Measurements from ENCODE around the gene FAM169A. TPM values are rescaled to one million over a fixed set of nuclear protein-coding genes. Genes with fewer than 3 reads are reported as not detected.

Gene FAM169A
- total and polyA plus RNA-seq, 8 donors, result under 0.01 to 11.2 (median 0.35) TPM; not detected in 1

DNA sequence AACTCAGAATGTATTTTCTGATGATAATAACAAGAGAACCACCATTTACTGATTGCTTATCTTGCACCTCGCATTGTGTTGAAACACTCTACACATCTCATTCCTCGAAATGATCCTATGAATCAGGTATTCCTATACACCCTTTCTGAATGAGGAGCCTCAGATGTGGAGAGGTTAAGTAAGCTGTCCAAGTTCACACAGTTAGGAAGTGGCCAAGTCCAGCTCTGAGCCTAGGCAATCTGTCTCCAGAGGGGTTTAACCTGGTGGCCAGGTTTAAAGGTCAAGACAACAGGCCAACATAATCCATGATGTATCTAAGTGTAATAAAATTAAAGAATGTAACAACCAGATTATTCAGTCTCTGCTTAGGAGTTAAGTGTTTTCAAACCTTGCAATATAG lies 12.9 kb downstream of the FAM169A start:
- Histone ChIP-seq H3K27ac (no peak overlapping the region), H3K9me3 (peaks cover 0 to 6% (median 0%) of the 10 kb centered on the region in 4 donors), H3K4me1 (no peaks in the 10 kb centered on the region), H3K4me3 (no peak overlapping the region), H3K36me3 (no peaks in the 10 kb centered on the region), H3K27me3 (no peaks in the 10 kb centered on the region)
- DNase-seq, result no peak
- intact Hi-C loops (cut with DNase I; ENCODE audit: low total_unique reads), result no loop called here
- WGBS, 5 donors, result 74 to 87% (median 76%) methylated on average over 2 of the region's 2 CpGs
- TF ChIP-seq POLR2AphosphoS5 (IDR thresholded peaks at IDR 0.05), result no peak
- no peak for TF ChIP-seq EP300 (IDR thresholded peaks at IDR 0.05)
- no peak for TF ChIP-seq POLR2A (IDR thresholded peaks at IDR 0.05)
- TF ChIP-seq, protein P1, sequence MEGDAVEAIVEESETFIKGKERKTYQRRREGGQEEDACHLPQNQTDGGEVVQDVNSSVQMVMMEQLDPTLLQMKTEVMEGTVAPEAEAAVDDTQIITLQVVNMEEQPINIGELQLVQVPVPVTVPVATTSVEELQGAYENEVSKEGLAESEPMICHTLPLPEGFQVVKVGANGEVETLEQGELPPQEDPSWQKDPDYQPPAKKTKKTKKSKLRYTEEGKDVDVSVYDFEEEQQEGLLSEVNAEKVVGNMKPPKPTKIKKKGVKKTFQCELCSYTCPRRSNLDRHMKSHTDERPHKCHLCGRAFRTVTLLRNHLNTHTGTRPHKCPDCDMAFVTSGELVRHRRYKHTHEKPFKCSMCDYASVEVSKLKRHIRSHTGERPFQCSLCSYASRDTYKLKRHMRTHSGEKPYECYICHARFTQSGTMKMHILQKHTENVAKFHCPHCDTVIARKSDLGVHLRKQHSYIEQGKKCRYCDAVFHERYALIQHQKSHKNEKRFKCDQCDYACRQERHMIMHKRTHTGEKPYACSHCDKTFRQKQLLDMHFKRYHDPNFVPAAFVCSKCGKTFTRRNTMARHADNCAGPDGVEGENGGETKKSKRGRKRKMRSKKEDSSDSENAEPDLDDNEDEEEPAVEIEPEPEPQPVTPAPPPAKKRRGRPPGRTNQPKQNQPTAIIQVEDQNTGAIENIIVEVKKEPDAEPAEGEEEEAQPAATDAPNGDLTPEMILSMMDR (IDR thresholded peaks at IDR 0.05), result no peak

DNA sequence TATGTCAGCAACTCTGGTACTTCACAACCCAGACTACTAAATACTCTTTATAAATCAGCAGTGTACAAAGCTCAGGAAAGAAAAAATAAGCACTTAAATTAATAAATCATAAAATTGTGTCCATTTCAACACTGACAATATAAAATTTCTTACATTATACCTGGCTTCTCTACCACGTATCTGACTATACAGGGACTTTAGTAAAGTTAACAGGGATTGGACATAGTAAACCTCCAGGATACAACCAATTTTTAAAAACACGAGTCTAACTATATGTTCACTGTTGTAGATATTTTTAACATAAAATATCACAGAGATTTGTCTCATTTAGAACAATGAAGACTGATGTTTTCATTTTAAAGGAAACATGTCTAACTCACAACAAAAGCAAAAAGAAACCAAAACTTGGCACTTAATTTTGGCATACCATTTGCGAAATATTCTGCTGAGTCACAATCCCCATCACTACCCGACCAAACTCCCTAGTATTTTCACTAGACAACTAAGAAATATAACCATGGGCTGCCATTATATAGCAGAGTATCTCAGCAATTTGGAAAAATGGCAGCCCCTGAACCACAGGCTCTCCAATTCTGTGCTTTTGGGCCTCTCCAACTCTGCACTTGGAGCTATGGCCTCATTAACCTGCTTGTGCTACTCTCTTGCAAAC lies 14.4 kb downstream of the FAM169A start:
- Histone ChIP-seq H3K27ac (no peak overlapping the region), H3K9me3 (peaks cover 0 to 6% (median 0%) of the 10 kb centered on the region in 4 donors), H3K36me3 (no peaks in the 10 kb centered on the region), H3K4me1 (no peaks in the 10 kb centered on the region), H3K4me3 (no peak overlapping the region), H3K27me3 (no peaks in the 10 kb centered on the region)
- no peak for DNase-seq
- TF ChIP-seq POLR2AphosphoS5 (IDR thresholded peaks at IDR 0.05), result no peak
- no peak for TF ChIP-seq EP300 (IDR thresholded peaks at IDR 0.05)
- WGBS, 5 donors, result 58 to 69% (median 66%) methylated on average over 4 of the region's 4 CpGs
- intact Hi-C loops (cut with DNase I; ENCODE audit: low total_unique reads), result no loop called here

DNA sequence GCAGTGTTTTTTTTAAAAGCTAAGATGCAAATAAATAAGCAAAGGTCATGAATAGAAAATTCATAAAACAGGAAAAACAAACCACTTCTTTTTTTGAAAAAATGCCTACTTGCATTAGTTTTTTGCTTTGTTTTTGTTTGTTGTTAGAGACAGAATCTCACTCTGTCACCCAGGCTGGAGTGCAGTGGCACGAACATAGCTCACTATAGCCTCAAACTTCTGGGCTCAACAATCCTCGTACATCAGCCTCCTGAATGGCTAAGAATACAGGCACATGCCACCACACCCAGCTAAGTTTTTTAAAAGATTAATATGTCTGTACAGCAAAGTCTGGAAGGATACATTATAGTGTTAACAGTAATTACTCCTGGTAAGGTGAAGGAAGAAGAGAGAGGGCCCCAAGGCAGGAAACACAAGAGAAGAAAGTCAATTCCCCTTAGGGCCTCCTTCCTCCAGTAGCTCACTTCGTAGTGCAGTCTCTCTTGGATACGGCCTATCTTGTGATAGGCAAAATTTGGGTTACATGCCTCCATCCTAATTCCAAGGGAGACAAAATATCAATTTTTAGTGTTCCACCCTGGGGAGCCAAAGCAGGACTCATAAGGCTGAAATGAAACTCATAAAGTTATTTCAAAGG lies 15.3 kb downstream of the FAM169A start:
- Histone ChIP-seq H3K36me3 (no peaks in the 10 kb centered on the region), H3K9me3 (peaks cover 0 to 4% (median 0%) of the 10 kb centered on the region in 4 donors), H3K27ac (no peak overlapping the region), H3K4me1 (no peaks in the 10 kb centered on the region), H3K4me3 (no peak overlapping the region), H3K27me3 (no peaks in the 10 kb centered on the region)
- intact Hi-C loops (cut with DNase I; ENCODE audit: low total_unique reads), result no loop called here
- WGBS, 5 donors, result 76 to 92% (median 83%) methylated on average over 4 of the region's 4 CpGs
- TF ChIP-seq POLR2A (IDR thresholded peaks at IDR 0.05) (no peak), EP300 (IDR thresholded peaks at IDR 0.05) (no peak), POLR2AphosphoS5 (IDR thresholded peaks at IDR 0.05) (no peak)
- TF ChIP-seq, protein P1 (IDR thresholded peaks at IDR 0.05), result no peak
- DNase-seq, result no peak

DNA sequence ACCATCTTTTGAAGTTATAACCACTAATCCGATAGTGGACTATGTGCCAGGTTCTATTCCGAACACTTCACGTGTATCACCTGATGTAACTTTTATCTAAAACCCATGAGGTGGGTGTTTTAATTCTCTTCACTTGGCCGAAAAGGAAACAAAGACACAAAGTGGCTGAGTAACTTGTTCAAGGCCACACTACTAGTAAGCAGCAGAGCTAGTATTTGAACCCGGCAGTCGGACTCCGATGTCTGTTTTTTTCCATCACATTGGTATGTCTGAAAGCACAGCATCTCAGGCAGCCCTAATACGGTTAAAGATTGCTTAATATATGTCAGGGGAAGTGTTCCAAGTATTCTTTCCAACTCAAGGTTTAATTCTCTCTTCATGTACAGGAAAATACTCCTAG lies 16.2 kb downstream of the FAM169A start:
- intact Hi-C loops (cut with DNase I; ENCODE audit: low total_unique reads), result no loop called here
- H3K4me3 ChIP-seq, result no peak overlapping the region
- no peak overlapping the region for H3K27ac ChIP-seq
- no peaks in the 10 kb centered on the region for H3K36me3 ChIP-seq
- DNase-seq, result no peak
- no peaks in the 10 kb centered on the region for H3K4me1 ChIP-seq
- no peaks in the 10 kb centered on the region for H3K27me3 ChIP-seq
- H3K9me3 ChIP-seq, result no peaks in the 10 kb centered on the region
- 86 to 92% (median 89%) methylated on average over 8 of the region's 8 CpGs for WGBS, 5 donors
- TF ChIP-seq POLR2A (IDR thresholded peaks at IDR 0.05), result no peak
- no peak for TF ChIP-seq POLR2AphosphoS5 (IDR thresholded peaks at IDR 0.05)
- TF ChIP-seq, protein P1 (IDR thresholded peaks at IDR 0.05), result no peak
- TF ChIP-seq EP300 (IDR thresholded peaks at IDR 0.05), result no peak

DNA sequence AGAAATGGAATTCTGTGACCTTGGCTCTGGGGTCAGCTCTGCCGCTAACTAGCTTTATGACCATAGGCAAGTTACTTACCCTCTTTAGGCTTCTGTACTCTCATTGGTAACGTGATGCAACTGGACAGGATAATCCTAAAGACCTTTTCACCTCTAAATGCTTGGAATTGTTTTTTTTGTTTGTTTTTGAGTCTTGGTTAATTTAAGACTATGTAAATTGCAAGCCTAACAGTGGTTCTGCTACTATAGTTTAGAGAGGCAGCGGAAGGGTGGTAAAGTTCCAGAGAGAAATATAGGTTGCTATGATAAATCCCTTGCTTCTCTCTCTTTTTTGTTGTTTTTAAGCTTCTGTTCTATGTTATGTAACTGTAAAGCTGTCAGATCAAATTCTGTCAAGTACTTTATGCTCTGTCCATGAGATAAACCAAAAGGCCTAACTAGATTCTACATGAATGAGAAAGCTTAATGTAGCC lies 17.6 kb downstream of the FAM169A start:
- TF ChIP-seq POLR2AphosphoS5 (IDR thresholded peaks at IDR 0.05), result no peak
- TF ChIP-seq EP300 (IDR thresholded peaks at IDR 0.05), result no peak
- no peak for TF ChIP-seq POLR2A (IDR thresholded peaks at IDR 0.05)
- TF ChIP-seq, protein P1 (IDR thresholded peaks at IDR 0.05), result no peak
- no peaks in the 10 kb centered on the region for H3K9me3 ChIP-seq
- no peaks in the 10 kb centered on the region for H3K27me3 ChIP-seq
- 88 to 97% (median 92%) methylated on average over 3 of the region's 3 CpGs for WGBS, 5 donors
- H3K4me1 ChIP-seq, result no peaks in the 10 kb centered on the region
- no peaks in the 10 kb centered on the region for H3K36me3 ChIP-seq
- no peak overlapping the region for H3K4me3 ChIP-seq
- no peak overlapping the region for H3K27ac ChIP-seq
- intact Hi-C loops (cut with DNase I; ENCODE audit: low total_unique reads), result no loop called here
- no peak for DNase-seq
